Measurements from ENCODE around the gene UCKL1.

UCKL1 gene

DNA sequence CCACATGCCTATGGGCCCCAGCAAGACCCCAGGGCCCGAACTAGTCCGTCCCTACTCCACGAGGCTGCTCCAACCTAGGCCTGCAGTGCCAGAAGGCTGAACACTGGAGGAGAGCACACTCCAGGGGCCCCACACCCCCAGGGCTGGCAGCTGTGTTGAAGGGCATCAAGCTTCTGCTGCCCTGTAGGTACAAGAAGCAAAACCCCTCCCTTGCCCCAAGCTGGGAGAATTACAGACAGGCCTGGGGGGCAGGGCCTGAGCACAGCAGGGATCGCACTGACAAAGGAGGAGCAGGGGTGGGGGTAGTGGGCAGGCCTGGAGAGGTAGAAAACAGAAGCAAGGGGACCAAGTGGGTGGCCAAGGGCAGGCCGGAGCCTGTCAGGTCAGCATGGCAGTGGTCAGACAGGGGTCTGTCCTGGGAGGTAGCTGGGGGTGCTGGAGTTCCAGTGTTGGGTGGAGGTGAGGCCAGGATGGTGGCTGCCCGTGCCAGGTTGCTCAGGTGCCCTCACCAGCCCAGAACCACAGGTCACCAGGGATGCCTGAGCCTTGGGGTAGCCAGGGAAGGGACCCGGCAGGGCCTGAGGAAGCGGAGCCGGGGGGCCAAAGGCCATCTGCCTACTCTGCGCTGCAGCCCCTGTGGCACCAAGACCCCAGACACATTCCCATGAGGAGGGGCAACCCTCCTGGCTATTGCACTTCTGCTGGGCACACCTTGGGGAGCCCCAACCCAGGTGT, 2.9 kb upstream of the UCKL1 start:
- DNase-seq: no peak

- DNase-seq: no peak
Measured at GRCh38 chr20:63958471-63958870, 2.3 kb upstream of the UCKL1 start.

DNA sequence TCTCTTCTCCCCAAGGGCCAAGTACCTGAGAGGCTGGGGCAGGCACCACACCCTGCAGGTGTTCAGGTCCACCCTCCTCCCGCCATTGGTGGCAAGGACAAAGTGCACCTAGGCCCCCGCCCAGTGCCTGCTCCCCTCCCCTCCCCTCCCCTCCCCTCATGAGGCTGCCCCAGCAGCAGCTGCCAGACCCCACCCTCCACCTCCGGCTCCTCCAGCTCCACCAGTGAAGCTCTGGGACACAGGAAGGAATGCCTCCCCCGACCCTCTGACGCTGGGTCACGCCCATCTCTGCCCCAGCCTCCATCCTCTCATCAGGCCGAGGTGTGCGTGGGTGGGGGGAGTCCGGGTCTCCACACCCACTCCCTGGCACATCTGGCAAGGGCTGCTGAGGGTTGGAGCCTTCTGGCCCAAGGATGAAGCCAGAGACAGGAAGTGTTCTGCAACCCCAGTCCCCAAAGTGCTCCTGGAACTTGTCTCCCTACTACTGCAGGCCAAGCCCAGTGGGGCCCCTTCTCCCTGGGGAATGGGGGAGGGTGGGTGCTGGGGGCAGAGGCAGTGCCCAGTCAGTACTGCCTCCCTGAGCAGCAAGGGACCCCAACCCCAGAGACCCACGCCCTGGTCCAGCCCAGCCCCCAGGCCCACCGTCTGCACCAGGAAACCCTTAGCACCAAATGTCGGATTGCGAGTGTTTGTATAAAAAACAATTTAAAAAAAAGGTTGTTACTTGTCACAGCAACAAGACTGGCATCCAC, 1.6 kb upstream of the UCKL1 start:
- no peak for DNase-seq

GRCh38 chr20:63957004-63957689, 931 bp upstream of the UCKL1 start:
- DNase-seq: peak; percentile 70

DNA sequence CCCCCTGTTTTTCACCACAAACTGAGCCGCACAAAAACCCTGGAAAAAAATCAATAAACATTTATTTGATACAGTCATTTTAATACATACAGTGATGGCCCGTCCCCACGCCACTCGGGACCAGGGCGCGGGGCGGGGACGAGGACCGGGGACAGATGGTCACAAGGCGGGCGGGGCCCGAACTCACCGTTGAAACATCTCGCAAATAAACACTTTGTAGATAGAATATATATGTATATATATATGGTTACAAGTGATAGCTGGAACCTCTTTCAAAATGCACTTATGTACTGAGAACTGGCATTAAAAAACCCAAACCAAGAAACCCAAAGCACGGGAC, 418 bp upstream of the UCKL1 start:
- no peak for DNase-seq

GRCh38 chr20:63955281-63955826, 862 bp downstream of the UCKL1 start:
- peak; percentile 60 for DNase-seq

GRCh38 chr20:63953764-63954429, 2.3 kb downstream of the UCKL1 start:
- no peak for DNase-seq

GRCh38 chr20:63952769-63953168, 3.4 kb downstream of the UCKL1 start:
- no peak for DNase-seq

DNA sequence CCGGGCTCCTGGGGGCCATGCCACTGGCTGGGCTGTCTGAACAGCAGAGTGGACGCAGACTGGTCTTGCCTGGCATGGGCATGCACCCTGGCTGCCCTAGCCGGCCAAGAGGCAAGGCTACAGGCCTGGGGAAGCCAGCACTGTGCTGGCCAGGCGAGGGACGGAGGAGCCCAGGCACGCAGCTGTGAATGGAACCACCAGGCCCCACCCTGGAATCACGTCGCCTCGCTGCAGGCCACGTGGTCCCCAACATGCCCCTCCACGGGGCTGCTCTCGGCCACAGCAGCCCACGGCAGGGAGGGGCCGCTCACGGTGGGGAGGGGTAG, 4.0 kb downstream of the UCKL1 start:
- DNase-seq: no peak

GRCh38 chr20:63951398-63952209, 4.6 kb downstream of the UCKL1 start:
- no peak for DNase-seq

GRCh38 chr20:63950701-63951397, 5.4 kb downstream of the UCKL1 start:
- DNase-seq: no peak

DNA sequence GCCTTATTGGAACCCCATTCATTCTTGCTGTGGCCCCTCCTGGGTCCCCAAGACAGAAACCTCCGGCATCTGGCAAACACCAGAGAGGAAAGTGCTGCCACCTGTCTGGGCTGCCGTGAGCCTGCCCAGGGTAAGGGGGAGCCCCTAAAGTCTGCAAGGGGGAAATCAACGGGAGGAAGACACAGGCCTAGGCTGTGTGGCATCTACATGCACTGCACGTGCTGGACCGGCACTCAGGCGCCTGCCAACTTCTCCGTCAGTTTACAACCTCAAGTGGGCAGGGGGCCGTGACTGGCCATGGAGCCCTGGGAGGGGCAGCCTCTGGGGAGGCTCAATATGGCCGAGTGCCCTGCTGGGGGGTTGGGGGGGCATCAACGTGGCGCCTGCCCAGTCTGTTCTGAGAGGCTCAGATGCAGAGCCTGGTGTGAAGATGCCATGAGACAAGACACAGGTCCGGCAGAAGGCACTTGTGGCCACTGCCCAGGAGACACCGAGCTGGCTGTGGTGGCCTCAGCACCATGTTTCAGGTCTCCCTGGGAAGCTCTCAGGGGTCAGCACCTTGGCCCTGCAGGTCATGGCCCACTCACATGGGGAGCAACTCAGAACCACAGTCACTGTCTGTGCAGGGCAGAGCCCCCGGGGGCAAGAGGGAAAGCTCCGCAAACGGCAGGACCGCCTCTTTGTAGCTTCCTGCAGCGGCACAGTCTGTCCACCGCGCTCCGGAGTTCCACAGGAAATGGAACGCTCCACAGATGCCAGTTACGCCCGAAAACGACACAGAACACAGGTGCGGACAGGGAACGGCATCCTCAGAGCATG, 8.4 kb downstream of the UCKL1 start:
- DNase-seq: peak; percentile 46

DNA sequence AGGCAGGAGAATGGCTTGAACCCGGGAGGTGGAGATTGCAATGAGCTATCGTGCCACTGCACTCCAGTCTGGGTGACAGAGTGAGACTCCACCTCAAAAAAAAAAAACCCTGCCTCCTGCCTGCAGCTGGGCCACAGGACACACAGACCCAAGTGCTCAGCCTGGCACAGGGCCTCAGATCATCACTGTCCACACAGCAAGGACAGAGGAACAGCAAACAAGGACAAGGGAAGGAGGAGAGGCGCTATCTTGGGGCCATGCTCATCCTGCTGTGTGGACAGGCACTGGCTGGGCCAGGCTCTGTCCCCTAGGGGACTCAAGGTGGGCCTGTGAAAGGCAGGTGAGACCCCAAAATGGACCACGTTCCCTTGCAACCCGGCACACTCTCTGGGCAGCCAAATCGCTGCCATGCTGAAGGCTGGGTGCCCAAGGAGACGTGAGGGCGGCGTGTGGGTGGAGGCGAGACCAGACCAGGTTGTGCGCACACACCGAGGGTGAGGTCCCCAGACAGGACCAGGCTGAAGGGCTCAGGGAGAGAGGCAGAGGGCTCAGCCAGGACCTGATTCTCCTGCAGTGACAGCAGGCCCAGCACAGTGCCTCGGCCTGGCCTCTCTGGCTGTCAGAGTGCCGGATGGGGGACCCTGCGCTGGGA, 9.1 kb downstream of the UCKL1 start:
- DNase-seq: no peak

- no peak for DNase-seq
Measured at GRCh38 chr20:63945921-63946920, 10.0 kb downstream of the UCKL1 start.

DNA sequence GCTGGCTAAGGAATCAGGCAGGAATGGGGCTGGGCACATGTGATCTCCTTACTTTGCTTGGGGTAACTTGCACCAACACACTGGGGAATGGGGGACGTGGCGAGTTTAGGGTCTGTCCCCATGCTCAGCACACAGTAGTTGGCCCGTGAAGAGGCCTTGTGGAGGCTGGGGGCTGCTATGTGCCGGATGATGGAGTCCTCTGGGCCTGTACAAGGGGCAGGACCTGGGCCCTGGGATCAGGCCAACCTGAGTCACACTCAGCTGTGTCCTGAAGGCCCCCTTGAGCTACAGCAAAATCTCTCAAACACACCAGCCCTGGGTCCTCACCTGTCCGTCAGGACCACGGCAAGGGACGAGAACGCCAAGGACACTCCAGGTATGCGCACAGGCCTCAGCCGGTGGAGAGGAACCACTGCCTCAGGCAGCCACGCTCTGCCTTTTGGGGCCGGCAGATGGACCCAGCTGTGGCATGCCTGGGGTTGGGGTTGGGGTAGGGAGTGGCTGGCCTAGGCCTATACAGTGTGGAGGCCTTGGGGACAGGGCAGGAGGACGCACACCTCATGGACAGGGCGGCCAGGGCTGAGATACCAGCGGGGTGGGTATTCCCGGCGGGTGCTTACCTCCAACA, 11.1 kb downstream of the UCKL1 start:
- DNase-seq: no peak

DNA sequence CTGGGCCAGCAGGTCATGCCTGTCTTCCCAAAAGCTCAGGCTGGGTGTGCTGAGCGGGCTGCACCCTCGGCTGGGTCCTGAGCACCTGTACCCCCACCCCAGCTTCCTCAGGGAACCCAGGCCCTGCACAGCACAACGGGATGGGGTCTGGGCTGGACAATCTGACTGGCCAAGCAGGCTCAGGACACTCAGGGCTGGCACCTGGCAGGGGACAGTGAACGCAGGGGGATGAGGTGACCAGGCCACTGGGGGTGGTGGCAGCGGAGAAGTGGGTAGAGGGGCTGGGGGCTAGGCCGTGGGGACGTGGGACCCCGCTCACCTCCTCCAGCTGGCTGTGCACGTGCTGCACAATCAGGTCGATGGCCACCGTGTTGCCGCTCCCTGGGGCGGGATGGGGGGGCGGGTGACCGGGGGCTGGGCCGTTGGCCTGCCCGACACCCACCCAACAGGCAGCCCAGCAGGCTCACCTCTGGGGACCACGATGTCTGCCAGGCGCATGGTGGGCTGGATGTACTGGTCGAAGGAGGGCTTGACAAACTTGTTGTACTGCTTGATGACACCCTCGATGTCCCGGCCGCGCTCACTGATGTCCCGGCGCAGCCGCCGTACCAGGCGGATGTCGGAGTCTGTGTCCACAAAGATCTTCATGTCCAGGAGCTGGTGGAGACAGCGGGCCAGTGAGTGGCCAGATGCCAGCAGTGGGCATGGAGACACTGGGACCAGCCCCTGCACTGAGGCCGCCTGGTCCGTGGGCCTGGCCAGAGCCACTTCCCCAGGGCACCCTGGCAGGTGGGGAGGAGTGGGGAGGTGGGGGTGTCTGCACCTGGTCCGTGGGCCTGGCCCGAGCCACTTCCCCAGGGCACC, 11.9 kb downstream of the UCKL1 start:
- no peak for DNase-seq

- DNase-seq: no peak
Measured at GRCh38 chr20:63943808-63944077, 12.5 kb downstream of the UCKL1 start.

Data from activated T-cell treated with anti-CD3 and anti-CD28 coated beads, Interleukin-2, amount 50 U/mL, for 1 hour (primary cell).